ENCODE results near the gene BRIP1.
"Not testable (repeated sequence)": the region's sequence is repeated elsewhere in the genome, so short reads cannot be mapped to it uniquely, and the experiment has no call there.

Gene BRIP1

GRCh38 chr17:61862975-61863800 lies at the start of gene BRIP1:
Gene BRIP1 (minus strand): TSS chr17:61863528. CDS start chr17:61861539, 1,989 bp downstream.
- peak; percentile 66 to 74 (median 67) for DNase-seq (ENCODE audit: low read depth in 3 of 3, low spot score in 1 of 3)

GRCh38 chr17:61908292-61909037 lies 45.1 kb upstream of the BRIP1 start:
- no peak for DNase-seq (ENCODE audit: low read depth in 3 of 3, low spot score in 1 of 3)

GRCh38 chr17:61907361-61907760 lies 44.0 kb upstream of the BRIP1 start:
- DNase-seq (ENCODE audit: low read depth in 3 of 3, low spot score in 1 of 3): no peak

- no peak for DNase-seq (ENCODE audit: low read depth in 3 of 3, low spot score in 1 of 3)
Observed at GRCh38 chr17:61904094-61904710, 40.9 kb upstream of the BRIP1 start.

GRCh38 chr17:61903251-61903650 lies 39.9 kb upstream of the BRIP1 start:
- DNase-seq (ENCODE audit: low read depth in 3 of 3, low spot score in 1 of 3): no peak

- DNase-seq (ENCODE audit: low read depth in 3 of 3, low spot score in 1 of 3): no peak
Observed at GRCh38 chr17:61897548-61898180, 34.3 kb upstream of the BRIP1 start.

GRCh38 chr17:61895391-61895790 lies 32.1 kb upstream of the BRIP1 start:
- DNase-seq (ENCODE audit: low read depth in 3 of 3, low spot score in 1 of 3): no peak

GRCh38 chr17:61894310-61894709 lies 31.0 kb upstream of the BRIP1 start:
- not testable (repeated sequence) for DNase-seq (ENCODE audit: low read depth in 3 of 3, low spot score in 1 of 3)

GRCh38 chr17:61887733-61888132 lies 24.4 kb upstream of the BRIP1 start:
- not testable (repeated sequence) for DNase-seq (ENCODE audit: low read depth in 3 of 3, low spot score in 1 of 3)

GRCh38 chr17:61885865-61886264 lies 22.5 kb upstream of the BRIP1 start:
- DNase-seq (ENCODE audit: low read depth in 3 of 3, low spot score in 1 of 3): not testable (repeated sequence)

- DNase-seq (ENCODE audit: low read depth in 3 of 3, low spot score in 1 of 3): no peak
Observed at GRCh38 chr17:61884864-61885263, 21.5 kb upstream of the BRIP1 start.

- DNase-seq (ENCODE audit: low read depth in 3 of 3, low spot score in 1 of 3): no peak
Observed at GRCh38 chr17:61880589-61881102, 17.3 kb upstream of the BRIP1 start.

- DNase-seq (ENCODE audit: low read depth in 3 of 3, low spot score in 1 of 3): no peak
Observed at GRCh38 chr17:61878984-61879612, 15.8 kb upstream of the BRIP1 start.

- DNase-seq (ENCODE audit: low read depth in 3 of 3, low spot score in 1 of 3): no peak
Observed at GRCh38 chr17:61878520-61878919, 15.2 kb upstream of the BRIP1 start.

GRCh38 chr17:61877837-61878236 lies 14.5 kb upstream of the BRIP1 start:
- no peak for DNase-seq (ENCODE audit: low read depth in 3 of 3, low spot score in 1 of 3)

GRCh38 chr17:61875804-61876203 lies 12.5 kb upstream of the BRIP1 start:
- no peak for DNase-seq (ENCODE audit: low read depth in 3 of 3, low spot score in 1 of 3)

GRCh38 chr17:61875285-61875684 lies 12.0 kb upstream of the BRIP1 start:
- DNase-seq (ENCODE audit: low read depth in 3 of 3, low spot score in 1 of 3): no peak

GRCh38 chr17:61874075-61874474 lies 10.7 kb upstream of the BRIP1 start:
- DNase-seq (ENCODE audit: low read depth in 3 of 3, low spot score in 1 of 3): no peak

GRCh38 chr17:61872099-61872498 lies 8.8 kb upstream of the BRIP1 start:
- no peak for DNase-seq (ENCODE audit: low read depth in 3 of 3, low spot score in 1 of 3)

GRCh38 chr17:61869138-61869537 lies 5.8 kb upstream of the BRIP1 start:
- no peak for DNase-seq (ENCODE audit: low read depth in 3 of 3, low spot score in 1 of 3)

- DNase-seq (ENCODE audit: low read depth in 3 of 3, low spot score in 1 of 3): no peak
Observed at GRCh38 chr17:61868074-61868473, 4.7 kb upstream of the BRIP1 start.

All from stimulated activated CD4-positive, alpha-beta T cell treated with anti-CD3 and anti-CD28 coated beads, TNF-alpha, amount 100 ng/mL, for 1 hour (primary cell).